HepG2 (cell line): ENCODE results near the gene DDOST. TPM values are rescaled to one million over a fixed set of nuclear protein-coding genes. Genes with fewer than 3 reads are reported as not detected.

Experiments
- BCL3 ChIP-seq: sonication (generic); formaldehyde crosslinking; IDR thresholded peaks from 2 replicates; pipeline ENCODE4 v1.5.1; 2020; ENCODE audit warnings: mild to moderate bottlenecking, missing genetic modification reagents, moderate library complexity
- ISL2 ChIP-seq: sonication (generic); formaldehyde crosslinking; IDR thresholded peaks from 2 replicates; pipeline ENCODE4 v1.5.0; 2020; ENCODE audit warnings: missing genetic modification reagents
- RNF2 ChIP-seq: fragments of 450-650 bp; conservative IDR thresholded peaks from 2 replicates; pipeline ENCODE4 v1.6.1; 2016; ENCODE audit warnings: low read depth
- ZFP91 ChIP-seq: sonication (generic); formaldehyde crosslinking; IDR thresholded peaks from 2 replicates; pipeline ENCODE4 v1.9.0; 2022; ENCODE audit warnings: missing genetic modification reagents, mild to moderate bottlenecking, borderline replicate concordance
- ZNF850 ChIP-seq: sonication (generic); formaldehyde crosslinking; conservative IDR thresholded peaks from 2 replicates; pipeline ENCODE4 v1.9.0; 2021; ENCODE audit warnings: mild to moderate bottlenecking, missing genetic modification reagents
- ZNF891 ChIP-seq: sonication (generic); formaldehyde crosslinking; IDR thresholded peaks from 2 replicates; pipeline ENCODE4 v1.5.0; 2020; ENCODE audit warnings: mild to moderate bottlenecking, missing genetic modification reagents
- polyA plus RNA-seq, 8 experiments: library from polyadenylated mRNA; depleted of rRNA in 3 of 8; stranded (reverse) in 7 of 8; unstranded in 1 of 8; fragments of >200 nt; fragmentation: Illumina TruSeq in 4 of 8; extraction: Trizol in 4 of 8; gene quantifications; 2 replicates each; pipeline versions ENCODE4 v1.2.1 to v1.2.3, GENCODE V29; 2011 to 2016; ENCODE audit warnings: low read depth in 4 of 8, missing spikeins in 1 of 8, mixed read lengths in 1 of 8; ENCODE audit not compliant: insufficient read depth in 1 of 8
- total RNA-seq, 5 experiments: library from RNA; depleted of rRNA; stranded (reverse); fragments of >200 nt; fragmentation: Illumina TruSeq; extraction: Trizol; gene quantifications; 2 replicates each; pipeline ENCODE4 v1.2.3, GENCODE V29; 2016; ENCODE audit warnings: low read depth in 1 of 5
- TF ChIP-seq, protein P1 (sequence below), 2 experiments: IDR thresholded peaks; 2 replicates each; pipeline ENCODE4 v1.6.1; 2011 to 2012; ENCODE audit warnings: low read length in 2 of 2, borderline replicate concordance in 1 of 2, low read depth in 1 of 2, mild to moderate bottlenecking in 1 of 2, moderate library complexity in 1 of 2
- TF ChIP-seq, protein P2 (sequence below): sonication (generic); formaldehyde crosslinking; IDR thresholded peaks from 2 replicates; pipeline ENCODE4 v1.4.0; 2020; ENCODE audit warnings: mild to moderate bottlenecking, missing genetic modification reagents

Gene DDOST
- total and polyA plus RNA-seq, 2 of the 13 experiments (the other 11 are each of a cell fraction or from before 2014, with no cell fraction given), result 335 to 494 TPM

- TF ChIP-seq, protein P1, sequence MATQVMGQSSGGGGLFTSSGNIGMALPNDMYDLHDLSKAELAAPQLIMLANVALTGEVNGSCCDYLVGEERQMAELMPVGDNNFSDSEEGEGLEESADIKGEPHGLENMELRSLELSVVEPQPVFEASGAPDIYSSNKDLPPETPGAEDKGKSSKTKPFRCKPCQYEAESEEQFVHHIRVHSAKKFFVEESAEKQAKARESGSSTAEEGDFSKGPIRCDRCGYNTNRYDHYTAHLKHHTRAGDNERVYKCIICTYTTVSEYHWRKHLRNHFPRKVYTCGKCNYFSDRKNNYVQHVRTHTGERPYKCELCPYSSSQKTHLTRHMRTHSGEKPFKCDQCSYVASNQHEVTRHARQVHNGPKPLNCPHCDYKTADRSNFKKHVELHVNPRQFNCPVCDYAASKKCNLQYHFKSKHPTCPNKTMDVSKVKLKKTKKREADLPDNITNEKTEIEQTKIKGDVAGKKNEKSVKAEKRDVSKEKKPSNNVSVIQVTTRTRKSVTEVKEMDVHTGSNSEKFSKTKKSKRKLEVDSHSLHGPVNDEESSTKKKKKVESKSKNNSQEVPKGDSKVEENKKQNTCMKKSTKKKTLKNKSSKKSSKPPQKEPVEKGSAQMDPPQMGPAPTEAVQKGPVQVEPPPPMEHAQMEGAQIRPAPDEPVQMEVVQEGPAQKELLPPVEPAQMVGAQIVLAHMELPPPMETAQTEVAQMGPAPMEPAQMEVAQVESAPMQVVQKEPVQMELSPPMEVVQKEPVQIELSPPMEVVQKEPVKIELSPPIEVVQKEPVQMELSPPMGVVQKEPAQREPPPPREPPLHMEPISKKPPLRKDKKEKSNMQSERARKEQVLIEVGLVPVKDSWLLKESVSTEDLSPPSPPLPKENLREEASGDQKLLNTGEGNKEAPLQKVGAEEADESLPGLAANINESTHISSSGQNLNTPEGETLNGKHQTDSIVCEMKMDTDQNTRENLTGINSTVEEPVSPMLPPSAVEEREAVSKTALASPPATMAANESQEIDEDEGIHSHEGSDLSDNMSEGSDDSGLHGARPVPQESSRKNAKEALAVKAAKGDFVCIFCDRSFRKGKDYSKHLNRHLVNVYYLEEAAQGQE (IDR thresholded peaks at IDR 0.05; ENCODE audit: borderline replicate concordance in 1 of 2, low read depth in 1 of 2, low read length in 2 of 2), result no peak
- TF ChIP-seq RNF2 (no peak), ZNF850 (no peak), ISL2 (no peak), BCL3 (CRISPR knock-in tag) (no peak), ZFP91 (CRISPR knock-in tag) (no peak), ZNF891 (no peak)
- TF ChIP-seq, protein P2, sequence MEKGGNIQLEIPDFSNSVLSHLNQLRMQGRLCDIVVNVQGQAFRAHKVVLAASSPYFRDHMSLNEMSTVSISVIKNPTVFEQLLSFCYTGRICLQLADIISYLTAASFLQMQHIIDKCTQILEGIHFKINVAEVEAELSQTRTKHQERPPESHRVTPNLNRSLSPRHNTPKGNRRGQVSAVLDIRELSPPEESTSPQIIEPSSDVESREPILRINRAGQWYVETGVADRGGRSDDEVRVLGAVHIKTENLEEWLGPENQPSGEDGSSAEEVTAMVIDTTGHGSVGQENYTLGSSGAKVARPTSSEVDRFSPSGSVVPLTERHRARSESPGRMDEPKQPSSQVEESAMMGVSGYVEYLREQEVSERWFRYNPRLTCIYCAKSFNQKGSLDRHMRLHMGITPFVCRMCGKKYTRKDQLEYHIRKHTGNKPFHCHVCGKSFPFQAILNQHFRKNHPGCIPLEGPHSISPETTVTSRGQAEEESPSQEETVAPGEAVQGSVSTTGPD (CRISPR knock-in tag), result no peak
- TF ChIP-seq, all 625 proteins: peak for 0
These were observed 45.0 kb downstream of the DDOST start (continued) for GRCh38 chr1:20615946-20616846.
